Immature natural killer cell (primary cell): Measurements from ENCODE around the gene FOXN3. TPM values are rescaled to one million over a fixed set of nuclear protein-coding genes. Genes with fewer than 3 reads are reported as not detected.

Experiments
- DNase-seq, 3 donors: peaks; one replicate each; pipeline ENCODE4 v3.0.0; 2022; ENCODE audit warnings: mixed read lengths in 1 of 3
- H3K27ac Mint-ChIP-seq, 6 donors: one replicate each; pipeline ENCODE4 v1.8.0; 2020; ENCODE audit warnings: mixed read lengths in 6 of 6, mild to moderate bottlenecking in 5 of 6, inconsistent platforms in 4 of 6, moderate library complexity in 3 of 6
- H3K27me3 Mint-ChIP-seq, 3 donors: one replicate each; pipeline ENCODE4 v1.8.0; 2020 to 2021; ENCODE audit warnings: low read depth in 3 of 3, mild to moderate bottlenecking in 3 of 3, mixed read lengths in 3 of 3, moderate library complexity in 3 of 3, inconsistent platforms in 1 of 3
- H3K36me3 Mint-ChIP-seq, 3 donors: one replicate each; pipeline ENCODE4 v1.8.0; 2020; ENCODE audit warnings: mixed read lengths in 3 of 3, inconsistent platforms in 2 of 3, mild to moderate bottlenecking in 2 of 3
- H3K4me1 Mint-ChIP-seq, 2 donors: one replicate each; pipeline ENCODE4 v1.8.0; 2020; ENCODE audit warnings: inconsistent platforms in 2 of 2, mild to moderate bottlenecking in 2 of 2, mixed read lengths in 2 of 2, moderate library complexity in 1 of 2
- H3K4me3 Mint-ChIP-seq, 5 donors: one replicate each; pipeline ENCODE4 v1.8.0; 2020; ENCODE audit warnings: mild to moderate bottlenecking in 5 of 5, mixed read lengths in 5 of 5, inconsistent platforms in 3 of 5, moderate library complexity in 3 of 5
- H3K9me3 Mint-ChIP-seq, 6 donors: one replicate each; pipeline ENCODE4 v1.8.0; 2020; ENCODE audit warnings: mild to moderate bottlenecking in 6 of 6, mixed read lengths in 6 of 6, inconsistent platforms in 4 of 6, moderate library complexity in 3 of 6
- polyA plus RNA-seq, 3 donors: library from polyadenylated mRNA; unstranded; fragments of 300-500 nt; fragmentation: Illumina TruSeq; gene quantifications; one replicate each; pipeline ENCODE4 v1.2.3, GENCODE V29; 2021

The FOXN3 gene
- polyA plus RNA-seq, 3 donors from 2014 or later = 88.6 to 150 (median 102) TPM

DNA sequence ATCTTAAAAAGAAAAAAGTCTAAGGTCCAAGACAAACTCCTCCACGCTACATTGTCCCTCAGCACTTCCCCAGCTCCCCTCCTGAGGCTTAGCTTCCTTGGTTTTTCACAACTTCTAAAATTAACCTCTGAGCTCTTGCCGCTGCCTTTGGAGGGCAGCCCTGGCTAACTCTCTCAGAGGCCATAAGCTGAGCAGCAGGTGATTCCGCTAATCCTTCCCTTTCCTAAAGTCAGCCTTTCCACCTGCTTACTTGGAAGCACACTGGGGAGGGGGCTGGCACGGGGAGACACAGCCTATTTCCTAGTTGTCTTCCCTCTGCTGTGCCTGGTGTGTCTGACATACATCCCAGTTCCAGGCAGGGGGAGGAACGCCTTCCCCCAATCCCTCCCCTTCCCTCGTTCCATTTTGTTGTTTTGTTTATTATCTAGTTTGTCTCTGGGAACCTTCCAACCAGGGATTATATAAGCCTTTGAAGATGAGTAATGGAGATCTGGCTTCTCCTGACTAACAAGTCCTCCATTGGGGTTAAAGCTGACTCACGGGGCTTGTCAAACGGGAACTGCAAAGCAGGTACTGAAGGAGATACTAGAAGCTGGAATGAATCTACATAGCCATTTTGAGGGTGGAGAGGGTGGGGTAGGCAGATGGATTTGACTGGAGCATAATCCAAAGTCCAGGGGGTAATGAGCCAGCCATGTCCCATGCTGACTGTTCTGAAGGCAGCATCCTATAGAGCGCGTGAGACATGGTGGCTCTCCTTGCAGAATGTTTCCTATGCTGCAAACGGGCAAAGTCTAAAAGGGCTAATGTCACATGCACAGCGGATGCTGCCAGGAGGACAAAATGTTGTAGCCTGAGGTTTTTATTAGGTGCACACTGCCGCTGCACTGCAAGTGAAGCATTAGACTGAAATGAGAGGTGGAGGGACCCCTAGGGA, 230.8 kb downstream of the FOXN3 start:
- H3K36me3 Mint-ChIP-seq = peaks cover 4 to 15% (median 4%) of the 10 kb centered on the region in 3 donors
- no peak overlapping the region for H3K4me3 Mint-ChIP-seq
- peaks cover 37 to 88% of the 10 kb centered on the region in 2 donors for H3K4me1 Mint-ChIP-seq
- no peak for DNase-seq
- peaks cover 0 to 6% (median 5%) of the 10 kb centered on the region in 3 donors for H3K27me3 Mint-ChIP-seq
- no peaks in the 10 kb centered on the region for H3K9me3 Mint-ChIP-seq
- H3K27ac Mint-ChIP-seq = peak overlapping the region in 3 of 6 donors; percentile 26 to 55 (median 52)

DNA sequence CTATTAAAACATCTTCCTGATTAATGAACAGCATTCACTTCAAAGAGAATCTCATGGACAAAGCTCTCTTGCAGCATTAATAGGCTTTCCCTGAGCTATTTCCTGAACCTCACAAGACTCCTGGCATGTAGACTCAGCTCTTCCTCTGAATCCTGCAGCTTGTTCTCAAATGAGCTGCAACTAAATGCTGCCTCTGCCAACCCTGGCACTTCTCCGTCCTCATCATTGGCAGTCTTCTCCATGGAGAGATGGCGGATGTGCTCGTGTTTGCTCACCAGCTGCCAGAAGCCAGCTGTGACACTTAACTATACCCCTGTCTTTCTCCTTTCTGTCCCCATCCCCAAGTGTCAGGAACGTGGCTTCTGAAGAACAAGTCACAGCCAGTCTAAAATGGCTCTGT, 232.1 kb downstream of the FOXN3 start:
- Mint-ChIP-seq H3K4me3 (no peak overlapping the region), H3K4me1 (peaks cover 26 to 75% of the 10 kb centered on the region in 2 donors), H3K9me3 (no peaks in the 10 kb centered on the region), H3K27me3 (peaks cover 0 to 3% (median 2%) of the 10 kb centered on the region in 3 donors), H3K27ac (peak overlapping the region in 1 of 6 donors; percentile 25), H3K36me3 (peaks cover 0 to 15% (median 4%) of the 10 kb centered on the region in 3 donors)
- DNase-seq = no peak

GRCh38 chr14:89182326-89182725, 234.7 kb downstream of the FOXN3 start:
- no peak for DNase-seq
- H3K27me3 Mint-ChIP-seq = peaks cover 0 to 10% (median 2%) of the 10 kb centered on the region in 3 donors
- no peaks in the 10 kb centered on the region for H3K9me3 Mint-ChIP-seq
- peaks cover 31 to 66% of the 10 kb centered on the region in 2 donors for H3K4me1 Mint-ChIP-seq
- no peak overlapping the region for H3K4me3 Mint-ChIP-seq
- H3K36me3 Mint-ChIP-seq = peaks cover 0 to 13% (median 8%) of the 10 kb centered on the region in 3 donors
- H3K27ac Mint-ChIP-seq = peak overlapping the region in 1 of 6 donors; percentile 0

DNA sequence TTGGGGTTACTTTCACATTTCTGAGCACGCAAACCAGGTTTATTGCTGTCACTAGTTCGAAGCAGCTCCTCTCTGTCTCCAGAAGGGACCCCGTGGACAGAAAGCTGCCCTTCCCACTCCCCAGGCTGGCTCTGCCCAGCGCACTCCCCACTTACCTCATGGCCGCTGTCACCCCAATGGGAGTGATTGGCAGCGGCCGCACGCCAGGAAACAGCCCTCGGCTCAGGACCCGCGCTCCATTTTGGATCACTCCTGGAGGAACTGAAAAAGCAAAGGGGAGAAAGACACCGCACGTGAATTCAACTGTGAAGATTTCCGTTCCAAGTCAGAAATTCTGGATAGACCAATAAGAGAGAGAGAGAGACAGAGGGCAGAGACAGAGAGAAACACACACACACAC, 236.5 kb downstream of the FOXN3 start:
- Mint-ChIP-seq H3K4me3 (no peak overlapping the region), H3K27me3 (peaks cover 0 to 9% (median 2%) of the 10 kb centered on the region in 3 donors), H3K27ac (peak overlapping the region in 5 of 6 donors; percentile 6 to 73 (median 33)), H3K9me3 (no peaks in the 10 kb centered on the region), H3K36me3 (peaks cover 0 to 10% (median 8%) of the 10 kb centered on the region in 3 donors), H3K4me1 (peaks cover 22 to 56% of the 10 kb centered on the region in 2 donors)
- DNase-seq = no peak

DNA sequence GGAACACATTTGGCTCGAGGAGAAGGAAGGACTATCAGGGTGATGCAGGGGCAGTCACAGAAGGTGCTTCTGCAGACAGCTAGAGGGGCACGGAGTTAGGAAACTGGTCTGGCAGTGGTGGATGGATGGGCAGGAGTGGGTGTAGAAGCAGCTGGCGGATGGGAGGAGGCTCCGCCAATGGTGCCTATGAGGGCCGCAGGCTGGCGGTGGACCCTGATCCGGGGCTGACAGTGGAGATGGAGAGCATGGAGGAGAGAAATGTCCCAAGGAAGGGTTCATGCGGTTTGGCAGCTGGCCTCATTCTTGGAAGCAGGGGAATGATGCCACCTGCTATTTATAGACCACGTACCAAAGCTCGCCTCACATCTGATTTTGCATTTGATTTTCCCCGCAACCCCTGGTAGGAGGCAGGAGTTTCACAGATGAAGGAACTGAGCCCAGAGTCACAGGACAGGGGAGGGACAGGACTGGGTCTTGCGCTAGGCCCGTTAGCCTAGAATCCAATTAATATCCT, 237.1 kb downstream of the FOXN3 start:
- H3K27ac Mint-ChIP-seq = peak overlapping the region in 2 of 6 donors; percentile 32 to 42
- H3K36me3 Mint-ChIP-seq = peaks cover under 1 to 10% (median 8%) of the 10 kb centered on the region in 3 donors
- H3K4me3 Mint-ChIP-seq = no peak overlapping the region

GRCh38 chr14:89178800-89179535, 238.1 kb downstream of the FOXN3 start:
- H3K36me3 Mint-ChIP-seq = peaks cover 11 to 13% (median 11%) of the 10 kb centered on the region in 3 donors
- H3K9me3 Mint-ChIP-seq = no peaks in the 10 kb centered on the region
- peak overlapping the region; percentile 4 to 75 (median 25) for H3K27ac Mint-ChIP-seq
- peaks cover 23 to 43% of the 10 kb centered on the region in 2 donors for H3K4me1 Mint-ChIP-seq
- peaks cover 0 to 9% (median 5%) of the 10 kb centered on the region in 3 donors for H3K27me3 Mint-ChIP-seq
- DNase-seq = no peak
- no peak overlapping the region for H3K4me3 Mint-ChIP-seq

More for the DNA sequence above, 237.1 kb downstream of the FOXN3 start:
- no peak for DNase-seq
- Mint-ChIP-seq H3K9me3 (no peaks in the 10 kb centered on the region), H3K4me1 (peaks cover 22 to 50% of the 10 kb centered on the region in 2 donors), H3K27me3 (peaks cover 0 to 9% (median 2%) of the 10 kb centered on the region in 3 donors)

GRCh38 chr14:89178376-89178775, 238.7 kb downstream of the FOXN3 start:
- peaks cover 11 to 12% (median 11%) of the 10 kb centered on the region in 3 donors for H3K36me3 Mint-ChIP-seq
- no peak overlapping the region for H3K4me3 Mint-ChIP-seq

GRCh38 chr14:89175881-89176799, 240.9 kb downstream of the FOXN3 start:
- DNase-seq = no peak
- Mint-ChIP-seq H3K9me3 (no peaks in the 10 kb centered on the region), H3K27me3 (peaks cover 0 to 10% (median 3%) of the 10 kb centered on the region in 3 donors), H3K4me3 (no peak overlapping the region), H3K4me1 (peaks cover 19 to 20% of the 10 kb centered on the region in 2 donors), H3K36me3 (peaks cover 16 to 21% (median 17%) of the 10 kb centered on the region in 3 donors), H3K27ac (peak overlapping the region in 1 of 6 donors; percentile 17)

More at GRCh38 chr14:89178376-89178775, 238.7 kb downstream of the FOXN3 start:
- Mint-ChIP-seq H3K27ac (peak overlapping the region in 4 of 6 donors; percentile 30 to 75 (median 44)), H3K9me3 (no peaks in the 10 kb centered on the region), H3K4me1 (peaks cover 22 to 39% of the 10 kb centered on the region in 2 donors), H3K27me3 (peaks cover 0 to 9% (median 5%) of the 10 kb centered on the region in 3 donors)
- no peak for DNase-seq

DNA sequence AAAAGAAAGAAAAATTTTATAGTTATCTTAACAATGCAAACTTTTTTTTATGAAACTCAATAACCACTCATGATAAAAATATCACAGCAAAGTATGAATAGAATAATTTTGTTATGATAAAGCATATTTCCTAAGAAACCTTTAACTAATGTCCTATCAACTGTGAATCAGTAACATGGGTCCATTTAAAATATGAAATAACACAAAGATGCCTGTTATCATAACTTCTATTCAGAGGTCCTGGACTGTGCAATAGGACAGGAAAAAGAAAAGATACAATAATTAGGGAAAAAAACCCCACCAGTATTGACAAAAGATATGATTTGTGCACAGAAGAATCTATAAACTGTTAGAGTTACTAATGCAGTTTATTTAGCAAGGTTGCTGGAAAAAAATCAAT, 245.4 kb downstream of the FOXN3 start:
- Mint-ChIP-seq H3K27me3 (peaks cover 0 to 3% (median 1%) of the 10 kb centered on the region in 3 donors), H3K4me3 (no peak overlapping the region), H3K4me1 (peaks cover 11 to 26% of the 10 kb centered on the region in 2 donors), H3K27ac (no peak overlapping the region), H3K36me3 (peaks cover 27 to 46% (median 39%) of the 10 kb centered on the region in 3 donors), H3K9me3 (no peaks in the 10 kb centered on the region)
- no peak for DNase-seq

DNA sequence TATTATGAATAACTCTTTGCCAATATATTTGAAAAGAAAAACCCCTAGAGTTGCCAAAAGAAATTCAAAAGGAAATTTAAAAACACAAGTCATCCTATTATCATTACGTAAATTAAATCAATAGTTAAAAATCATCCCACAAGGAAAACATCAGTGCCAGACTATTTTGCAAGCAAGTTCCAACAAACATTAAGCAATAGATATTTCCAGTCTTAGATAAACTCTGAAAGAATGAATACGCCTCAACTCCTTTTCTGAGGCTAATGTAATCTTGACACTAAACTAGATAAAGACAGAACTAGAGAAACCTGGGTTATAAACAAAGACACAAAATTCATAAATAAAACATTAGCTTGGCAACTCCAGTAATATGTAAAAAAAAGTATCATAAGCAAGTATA, 245.9 kb downstream of the FOXN3 start:
- H3K4me1 Mint-ChIP-seq = peaks cover 12 to 30% of the 10 kb centered on the region in 2 donors
- no peak overlapping the region for H3K27ac Mint-ChIP-seq
- peaks cover 0 to 3% (median 1%) of the 10 kb centered on the region in 3 donors for H3K27me3 Mint-ChIP-seq
- no peaks in the 10 kb centered on the region for H3K9me3 Mint-ChIP-seq
- H3K4me3 Mint-ChIP-seq = no peak overlapping the region
- DNase-seq = no peak
- H3K36me3 Mint-ChIP-seq = peaks cover 27 to 46% (median 39%) of the 10 kb centered on the region in 3 donors

GRCh38 chr14:89167705-89168104, 249.3 kb downstream of the FOXN3 start:
- Mint-ChIP-seq H3K4me3 (no peak overlapping the region), H3K4me1 (peaks cover 35 to 57% of the 10 kb centered on the region in 2 donors), H3K36me3 (peaks cover 12 to 38% (median 30%) of the 10 kb centered on the region in 3 donors), H3K27me3 (peaks cover 0 to 7% (median 3%) of the 10 kb centered on the region in 3 donors), H3K9me3 (no peaks in the 10 kb centered on the region), H3K27ac (peak overlapping the region in 1 of 6 donors; percentile 7)
- DNase-seq = no peak

DNA sequence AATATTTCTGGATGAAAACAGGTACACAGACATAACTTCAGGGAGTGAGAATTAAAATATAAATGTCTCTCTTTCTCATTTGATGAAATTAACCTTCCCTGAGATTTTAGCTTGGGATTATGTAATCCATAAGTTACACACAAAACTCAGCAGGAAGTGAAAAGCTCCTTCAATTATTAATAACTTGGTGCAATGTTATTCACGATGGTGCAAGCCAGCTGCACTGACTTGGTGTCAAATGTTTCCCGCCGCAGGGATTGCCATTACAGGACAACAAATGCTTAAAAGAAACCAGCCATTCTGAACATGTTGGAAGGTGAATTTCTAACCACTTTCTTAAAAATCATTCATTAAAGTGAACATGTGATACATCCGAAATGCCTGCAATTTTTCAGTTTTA, 250.4 kb downstream of the FOXN3 start:
- no peak overlapping the region for H3K4me3 Mint-ChIP-seq
- peaks cover 0 to 7% (median 4%) of the 10 kb centered on the region in 3 donors for H3K27me3 Mint-ChIP-seq
- H3K36me3 Mint-ChIP-seq = peaks cover 12 to 41% (median 28%) of the 10 kb centered on the region in 3 donors
- no peaks in the 10 kb centered on the region for H3K9me3 Mint-ChIP-seq
- peak overlapping the region in 1 of 6 donors; percentile 4 for H3K27ac Mint-ChIP-seq
- DNase-seq = no peak
- peaks cover 35 to 57% of the 10 kb centered on the region in 2 donors for H3K4me1 Mint-ChIP-seq
